Tibial nerve (tissue), 4 donors: ENCODE measurements around the gene TVP23A. TPM values are rescaled to one million over a fixed set of nuclear protein-coding genes. Genes with fewer than 3 reads are reported as not detected.

Experiments
- DNase-seq, 2 donors: peaks; one replicate each; pipeline ENCODE4 v3.0.0-alpha.2; 2019; ENCODE audit warnings: low spot score in 2 of 2
- H3K27ac ChIP-seq, 4 donors: fragments of 200-600 bp; sonication (generic) in 3 of 4; one replicate each; pipeline ENCODE4 v1.5.1; 2017 to 2019; ENCODE audit warnings: mild to moderate bottlenecking in 1 of 4
- H3K27me3 ChIP-seq, 2 donors: fragments of 200-600 bp; sonication (generic) in 1 of 2; one replicate each; pipeline versions ENCODE4 v1.5.1 to v1.6.0; 2017 to 2019
- H3K36me3 ChIP-seq, 3 donors: fragments of 200-600 bp; sonication (generic); one replicate each; pipeline ENCODE4 v1.5.1; 2018 to 2019
- H3K4me1 ChIP-seq, 4 donors: fragments of 200-600 bp; sonication (generic) in 3 of 4; one replicate each; pipeline ENCODE4 v1.5.1; 2017 to 2019
- H3K4me3 ChIP-seq, 4 donors: fragments of 200-600 bp; sonication (generic) in 3 of 4; one replicate each; pipeline ENCODE4 v1.5.1; 2017 to 2019; ENCODE audit warnings: mild to moderate bottlenecking in 1 of 4, moderate library complexity in 1 of 4
- H3K9me3 ChIP-seq, 4 donors: fragments of 200-600 bp; sonication (generic) in 3 of 4; one replicate each; pipeline ENCODE4 v1.5.1; 2017 to 2019
- EP300 ChIP-seq, 2 donors: sonication (generic); formaldehyde crosslinking; IDR thresholded peaks; one replicate each; pipeline ENCODE4 v1.6.1; 2017; ENCODE audit warnings: antibody characterized with exemption in 2 of 2, mild to moderate bottlenecking in 1 of 2
- POLR2A ChIP-seq, 2 donors: fragments of 450-650 bp; IDR thresholded peaks; one replicate each; pipeline ENCODE4 v1.6.1; 2017; ENCODE audit warnings: antibody characterized with exemption in 2 of 2, mild to moderate bottlenecking in 2 of 2, moderate library complexity in 2 of 2
- WGBS, 2 donors: methylation state at CpG; one replicate each; pipeline ENCODE4 v1.1.5; 2018; 5-methylcytosine and 5-hydroxymethylcytosine counted together
- total RNA-seq, 4 donors: library from RNA; depleted of rRNA; stranded (reverse); fragments of >200 nt; gene quantifications; one replicate each; pipeline ENCODE4 v1.1.0, GENCODE V29; 2016
- TF ChIP-seq, protein P1 (sequence below), 5 experiments: fragments of 200-600 bp in 3 of 5; fragments of 450-650 bp in 2 of 5; sonication (generic) in 3 of 5; IDR thresholded peaks; one replicate each; pipeline ENCODE4 v1.5.1; 2016 to 2019; ENCODE audit warnings: antibody characterized with exemption in 5 of 5, mild to moderate bottlenecking in 3 of 5, moderate library complexity in 2 of 5

TVP23A gene
- total RNA-seq, 4 donors from 2014 or later = 0.20 to 3.1 (median 0.60) TPM; not detected in 1

DNA sequence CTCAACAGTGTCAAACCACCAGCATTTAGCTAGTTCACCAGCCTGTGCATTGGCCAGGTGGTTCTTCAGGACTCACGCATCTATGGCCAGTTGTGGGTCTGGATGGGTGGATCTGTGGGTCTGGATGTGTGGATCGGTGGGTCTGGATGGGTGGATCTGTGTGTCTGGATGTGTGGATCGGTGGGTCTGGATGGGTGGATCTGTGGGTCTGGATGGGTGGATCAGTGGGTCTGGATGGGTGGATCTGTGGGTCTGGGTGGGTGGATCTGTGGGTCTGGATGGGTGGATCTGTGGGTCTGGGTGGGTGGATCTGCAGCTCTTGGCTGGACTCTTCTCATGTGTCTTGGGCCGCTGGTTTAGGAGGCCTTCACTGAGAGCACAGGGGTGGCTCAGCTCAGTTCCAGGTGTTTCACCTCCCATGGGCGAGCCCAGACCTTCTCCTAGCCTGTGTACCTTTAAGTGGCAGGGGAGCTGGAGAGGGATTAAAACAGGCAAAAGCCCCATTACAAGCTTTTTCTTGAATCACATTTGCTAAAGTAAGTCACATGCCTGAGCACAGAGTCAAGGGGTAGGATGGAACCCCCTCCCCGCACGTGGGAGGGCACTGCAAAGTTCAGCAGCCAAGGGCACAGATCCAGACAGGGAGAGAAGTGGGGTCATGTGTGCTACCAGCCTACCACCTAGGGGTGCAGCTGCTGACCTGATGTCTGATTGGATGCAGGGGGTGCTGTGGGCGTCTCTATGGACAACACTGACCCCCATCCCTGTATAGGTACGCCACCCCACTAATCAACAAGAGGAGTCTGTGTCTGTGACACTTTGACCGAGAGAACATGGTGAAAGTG is 78.4 kb downstream of the TVP23A start:
- no peak overlapping the region for H3K4me3 ChIP-seq
- H3K4me1 ChIP-seq = peaks cover 0 to 43% (median 25%) of the 10 kb centered on the region in 4 donors
- H3K9me3 ChIP-seq = no peaks in the 10 kb centered on the region
- H3K27me3 ChIP-seq = no peaks in the 10 kb centered on the region
- H3K36me3 ChIP-seq = no peaks in the 10 kb centered on the region
- peak overlapping the region in 1 of 4 donors; percentile 0 for H3K27ac ChIP-seq
- TF ChIP-seq POLR2A (IDR thresholded peaks at IDR 0.05) (no peak), EP300 (IDR thresholded peaks at IDR 0.05) (no peak)
- TF ChIP-seq, protein P1, sequence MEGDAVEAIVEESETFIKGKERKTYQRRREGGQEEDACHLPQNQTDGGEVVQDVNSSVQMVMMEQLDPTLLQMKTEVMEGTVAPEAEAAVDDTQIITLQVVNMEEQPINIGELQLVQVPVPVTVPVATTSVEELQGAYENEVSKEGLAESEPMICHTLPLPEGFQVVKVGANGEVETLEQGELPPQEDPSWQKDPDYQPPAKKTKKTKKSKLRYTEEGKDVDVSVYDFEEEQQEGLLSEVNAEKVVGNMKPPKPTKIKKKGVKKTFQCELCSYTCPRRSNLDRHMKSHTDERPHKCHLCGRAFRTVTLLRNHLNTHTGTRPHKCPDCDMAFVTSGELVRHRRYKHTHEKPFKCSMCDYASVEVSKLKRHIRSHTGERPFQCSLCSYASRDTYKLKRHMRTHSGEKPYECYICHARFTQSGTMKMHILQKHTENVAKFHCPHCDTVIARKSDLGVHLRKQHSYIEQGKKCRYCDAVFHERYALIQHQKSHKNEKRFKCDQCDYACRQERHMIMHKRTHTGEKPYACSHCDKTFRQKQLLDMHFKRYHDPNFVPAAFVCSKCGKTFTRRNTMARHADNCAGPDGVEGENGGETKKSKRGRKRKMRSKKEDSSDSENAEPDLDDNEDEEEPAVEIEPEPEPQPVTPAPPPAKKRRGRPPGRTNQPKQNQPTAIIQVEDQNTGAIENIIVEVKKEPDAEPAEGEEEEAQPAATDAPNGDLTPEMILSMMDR (IDR thresholded peaks at IDR 0.05) = no peak
- whole genome bisulfite sequencing, 2 donors = 87 to 91% methylated on average over 10 of the region's 10 CpGs
- no peak for DNase-seq

DNA sequence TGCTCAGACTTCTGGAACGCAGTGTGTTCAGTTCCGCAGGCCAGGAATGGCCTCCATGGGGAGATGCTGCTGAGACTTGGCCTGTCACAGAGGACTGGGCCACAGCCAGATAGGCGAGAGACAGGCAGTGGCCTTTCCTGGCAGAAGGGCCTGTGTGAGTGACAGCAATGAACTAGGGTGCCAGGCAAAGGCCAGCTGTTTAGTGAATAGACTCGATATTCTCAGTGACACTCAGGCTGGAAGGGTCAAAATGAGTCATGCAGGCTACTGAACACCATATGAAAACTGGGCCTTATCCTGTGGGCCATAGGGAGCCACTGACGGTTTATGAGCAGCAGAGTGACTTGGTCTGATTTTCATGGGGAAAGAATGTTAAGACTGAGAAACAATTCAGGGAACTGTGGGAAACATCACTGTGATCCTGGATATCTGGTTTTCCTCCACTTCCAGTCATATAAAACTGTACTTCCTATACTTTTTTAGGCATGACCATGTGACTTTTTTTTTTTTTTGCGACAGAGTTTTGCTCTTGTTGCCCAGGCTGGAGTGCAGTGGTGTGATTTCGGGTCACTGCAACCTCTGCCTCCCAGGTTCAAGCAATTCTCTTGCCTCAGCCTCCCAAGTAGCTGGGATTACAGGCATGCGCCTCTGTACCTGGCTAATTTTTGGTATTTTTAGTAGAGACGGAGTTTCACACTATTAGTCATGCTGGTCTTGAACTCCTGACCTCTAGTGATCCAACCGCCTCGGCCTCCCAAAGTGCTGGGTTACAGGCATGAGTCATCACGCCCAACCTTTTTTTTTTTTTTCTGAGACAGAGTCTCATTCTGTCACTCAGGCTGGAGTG is 80.1 kb downstream of the TVP23A start:
- peak in 1 of 2 donors; percentile 34 for DNase-seq
- Histone ChIP-seq H3K9me3 (no peaks in the 10 kb centered on the region), H3K27ac (peak overlapping the region; percentile 38 to 85 (median 68)), H3K36me3 (no peaks in the 10 kb centered on the region), H3K4me1 (peaks cover 0 to 36% (median 18%) of the 10 kb centered on the region in 4 donors), H3K4me3 (no peak overlapping the region), H3K27me3 (no peaks in the 10 kb centered on the region)
- TF ChIP-seq, protein P1 (IDR thresholded peaks at IDR 0.05) = no peak
- TF ChIP-seq POLR2A (IDR thresholded peaks at IDR 0.05) = no peak
- no peak for TF ChIP-seq EP300 (IDR thresholded peaks at IDR 0.05)
- 30 to 38% methylated on average over 12 of the region's 12 CpGs for WGBS, 2 donors

DNA sequence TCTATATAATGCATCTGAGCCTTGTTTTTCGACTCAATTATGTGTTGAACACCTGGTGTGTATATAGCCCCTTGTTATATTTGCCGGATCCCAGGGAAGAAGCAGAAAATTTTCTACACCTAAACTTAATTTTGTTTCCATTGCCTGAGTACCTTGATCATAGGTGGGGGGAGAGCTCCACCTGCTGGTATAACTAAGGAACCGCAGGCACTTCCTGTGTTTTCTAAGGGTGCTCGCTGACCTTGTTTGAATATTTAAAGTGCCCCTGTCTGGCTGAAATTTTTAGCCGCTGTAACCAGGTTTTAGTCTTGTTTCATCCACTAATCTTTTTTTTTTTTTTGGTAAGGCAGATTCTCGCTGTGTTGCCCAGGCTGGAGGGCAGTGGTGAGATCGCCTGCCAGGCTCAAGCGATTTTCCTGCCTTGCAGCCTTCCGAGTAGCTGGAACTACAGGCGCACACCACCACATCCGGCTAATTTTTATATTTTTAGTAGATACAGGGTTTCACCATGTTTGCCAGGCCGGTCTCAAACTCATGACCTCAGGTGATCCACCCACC is 81.4 kb downstream of the TVP23A start:
- Histone ChIP-seq H3K27ac (peak overlapping the region in 3 of 4 donors; percentile 58 to 85 (median 78)), H3K9me3 (peaks cover 0 to 5% (median 0%) of the 10 kb centered on the region in 4 donors), H3K27me3 (no peaks in the 10 kb centered on the region), H3K36me3 (no peaks in the 10 kb centered on the region), H3K4me1 (peaks cover 0 to 30% (median 15%) of the 10 kb centered on the region in 4 donors), H3K4me3 (peak overlapping the region in 1 of 4 donors; percentile 13)
- TF ChIP-seq, protein P1 (IDR thresholded peaks at IDR 0.05) = peak; percentile 87 to 96 (median 91)
- TF ChIP-seq EP300 (IDR thresholded peaks at IDR 0.05) (peak in 1 of 2 donors; percentile 19), POLR2A (IDR thresholded peaks at IDR 0.05) (no peak)
- 30 to 37% methylated on average over 12 of the region's 12 CpGs for WGBS, 2 donors
- DNase-seq = peak in 1 of 2 donors; percentile 57

DNA sequence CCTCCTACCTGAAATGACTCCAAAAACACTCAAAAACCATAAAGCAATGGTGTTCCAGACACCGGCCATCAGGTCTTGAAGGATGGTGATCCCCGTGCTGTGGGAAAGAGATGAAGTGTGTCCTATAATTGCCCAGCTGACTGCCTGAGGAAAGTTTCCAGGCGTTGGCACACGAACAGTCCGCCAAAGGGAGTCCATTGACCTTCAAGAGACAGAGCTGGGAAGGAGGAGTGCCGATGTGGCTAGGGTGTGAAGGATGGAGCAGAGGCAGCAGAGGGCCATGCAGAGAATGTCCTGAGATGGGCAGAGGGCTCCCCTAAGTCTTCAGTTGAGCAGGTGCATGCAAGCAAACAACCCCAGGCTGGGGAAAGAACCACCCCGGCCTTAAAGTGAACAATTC is 86.8 kb downstream of the TVP23A start:
- Histone ChIP-seq H3K27ac (no peak overlapping the region), H3K27me3 (no peaks in the 10 kb centered on the region), H3K9me3 (peaks cover 0 to 5% (median 0%) of the 10 kb centered on the region in 4 donors), H3K4me1 (peaks cover 0 to 1% (median under 1%) of the 10 kb centered on the region in 4 donors), H3K4me3 (no peak overlapping the region), H3K36me3 (no peaks in the 10 kb centered on the region)
- no peak for DNase-seq
- WGBS, 2 donors = 77 to 83% methylated on average over 7 of the region's 7 CpGs
- TF ChIP-seq, protein P1 (IDR thresholded peaks at IDR 0.05) = no peak
- TF ChIP-seq EP300 (IDR thresholded peaks at IDR 0.05) (no peak), POLR2A (IDR thresholded peaks at IDR 0.05) (no peak)
